Psoas muscle (tissue), 8 donors: ENCODE measurements around the gene SLC38A9. TPM values are rescaled to one million over a fixed set of nuclear protein-coding genes. Genes with fewer than 3 reads are reported as not detected.

ENCODE experiments used
- ATAC-seq, 4 donors: fragments of 200-7000 bp; cut with Tn5 transposase; one replicate each; pipeline ENCODE4 v1.9.1; 2020; ENCODE audit warnings: moderate library complexity in 3 of 4, mild to moderate bottlenecking in 2 of 4
- DNase-seq, 2 donors: peaks; one replicate each; pipeline ENCODE4 v3.0.0-alpha.2; 2020
- H3K27ac ChIP-seq: fragments of 200-600 bp; one replicate; pipeline ENCODE4 v1.8.0; 2022
- H3K27me3 ChIP-seq, 3 donors: fragments of 200-600 bp in 1 of 3; one replicate each; pipeline versions ENCODE4 v1.6.1 to v1.8.0; 2013 to 2022; ENCODE audit warnings: low read length in 2 of 3, mild to moderate bottlenecking in 2 of 3, moderate library complexity in 1 of 3; ENCODE audit not compliant: insufficient read depth in 3 of 3
- H3K36me3 ChIP-seq, 2 donors: fragments of 200-600 bp in 1 of 2; one replicate each; pipeline versions ENCODE4 v1.6.1 to v1.8.0; 2013 to 2022; ENCODE audit warnings: low read depth in 1 of 2, mild to moderate bottlenecking in 1 of 2, moderate library complexity in 1 of 2; ENCODE audit not compliant: insufficient read depth in 1 of 2
- H3K4me1 ChIP-seq: fragments of 200-600 bp; one replicate; pipeline ENCODE4 v1.8.0; 2022
- H3K4me3 ChIP-seq: fragments of 200-600 bp; one replicate; pipeline ENCODE4 v1.8.0; 2022; ENCODE audit warnings: mild to moderate bottlenecking
- H3K9me3 ChIP-seq: fragments of 200-600 bp; one replicate; pipeline ENCODE4 v1.8.0; 2022
- WGBS, 3 donors: extraction: QIAGEN DNeasy Blood & Tissue Kit; methylation state at CpG; one replicate each; pipeline versions ENCODE4 v1.1.6 to v1.1.7; 2013; 5-methylcytosine and 5-hydroxymethylcytosine counted together
- intact Hi-C, 2 donors: fragments of 100-400 bp; cut with DNase I; formaldehyde crosslinking; loops; one replicate each; pipeline versions ENCODE4 v1.11.0 to v1.14.2; 2022
- polyA plus RNA-seq, 3 donors: library from polyadenylated mRNA; stranded (reverse); fragments of 200-250 nt; gene quantifications; one replicate each; pipeline ENCODE4 v1.2.3, GENCODE V29; 2013
- total RNA-seq, 4 donors: library from RNA; stranded (reverse); fragmentation: NEBNext Ultra II Directional in 2 of 4; extraction: Animal tissue kit (Norgen Biotek cat#: 25700) in 2 of 4; gene quantifications; one replicate each; pipeline versions ENCODE4 v1.2.1 to v1.2.4, GENCODE V29; 2021 to 2023
- TF ChIP-seq, protein P1 (sequence below): fragments of 200-600 bp; IDR thresholded peaks from one replicate; pipeline ENCODE4 v1.8.0; 2022; ENCODE audit warnings: antibody characterized with exemption
- donor health status: healthy with polysubstance abuse.
- donor health status: DM: no; HTN: no; CAD: no; lungs with moderate emphysema.
- donor health status: Bipolar disorder and iron deficiency.
- donor health status: healthy.
- donor health status: DM: yes; HTN: yes; CAD: no.
- donor health status: DM: no; HTN: no; CAD: no.
- donor health status: DM: no; HTN: no; CAD: no.
- donor health status: DM: yes; HTN: yes; CAD: no.

The SLC38A9 gene
- total and polyA plus RNA-seq, 7 donors, result 4.3 to 7.2 (median 6.8) TPM

GRCh38 chr5:55634209-55634805, 77.8 kb downstream of the SLC38A9 start:
- intact Hi-C loops, result loop anchor here in 1 of 2 donors (10.0 kb wide), 1 partner anchor 210 kb away; no protein-coding TSS in a partner anchor
- peak overlapping the region; percentile 57 for H3K4me3 ChIP-seq
- peak overlapping the region; percentile 87 for H3K27ac ChIP-seq
- DNase-seq, result no peak
- WGBS, 3 donors, result 12 to 29% (median 20%) methylated on average over 1 of the region's 1 CpG
- TF ChIP-seq, protein P1, sequence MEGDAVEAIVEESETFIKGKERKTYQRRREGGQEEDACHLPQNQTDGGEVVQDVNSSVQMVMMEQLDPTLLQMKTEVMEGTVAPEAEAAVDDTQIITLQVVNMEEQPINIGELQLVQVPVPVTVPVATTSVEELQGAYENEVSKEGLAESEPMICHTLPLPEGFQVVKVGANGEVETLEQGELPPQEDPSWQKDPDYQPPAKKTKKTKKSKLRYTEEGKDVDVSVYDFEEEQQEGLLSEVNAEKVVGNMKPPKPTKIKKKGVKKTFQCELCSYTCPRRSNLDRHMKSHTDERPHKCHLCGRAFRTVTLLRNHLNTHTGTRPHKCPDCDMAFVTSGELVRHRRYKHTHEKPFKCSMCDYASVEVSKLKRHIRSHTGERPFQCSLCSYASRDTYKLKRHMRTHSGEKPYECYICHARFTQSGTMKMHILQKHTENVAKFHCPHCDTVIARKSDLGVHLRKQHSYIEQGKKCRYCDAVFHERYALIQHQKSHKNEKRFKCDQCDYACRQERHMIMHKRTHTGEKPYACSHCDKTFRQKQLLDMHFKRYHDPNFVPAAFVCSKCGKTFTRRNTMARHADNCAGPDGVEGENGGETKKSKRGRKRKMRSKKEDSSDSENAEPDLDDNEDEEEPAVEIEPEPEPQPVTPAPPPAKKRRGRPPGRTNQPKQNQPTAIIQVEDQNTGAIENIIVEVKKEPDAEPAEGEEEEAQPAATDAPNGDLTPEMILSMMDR, result no peak
- no peaks in the 10 kb centered on the region for H3K27me3 ChIP-seq
- peak in 1 of 4 donors; percentile 29 for ATAC-seq
- peaks cover 33% of the 10 kb centered on the region for H3K4me1 ChIP-seq
- H3K9me3 ChIP-seq, result no peaks in the 10 kb centered on the region
- H3K36me3 ChIP-seq, result no peaks in the 10 kb centered on the region

DNA sequence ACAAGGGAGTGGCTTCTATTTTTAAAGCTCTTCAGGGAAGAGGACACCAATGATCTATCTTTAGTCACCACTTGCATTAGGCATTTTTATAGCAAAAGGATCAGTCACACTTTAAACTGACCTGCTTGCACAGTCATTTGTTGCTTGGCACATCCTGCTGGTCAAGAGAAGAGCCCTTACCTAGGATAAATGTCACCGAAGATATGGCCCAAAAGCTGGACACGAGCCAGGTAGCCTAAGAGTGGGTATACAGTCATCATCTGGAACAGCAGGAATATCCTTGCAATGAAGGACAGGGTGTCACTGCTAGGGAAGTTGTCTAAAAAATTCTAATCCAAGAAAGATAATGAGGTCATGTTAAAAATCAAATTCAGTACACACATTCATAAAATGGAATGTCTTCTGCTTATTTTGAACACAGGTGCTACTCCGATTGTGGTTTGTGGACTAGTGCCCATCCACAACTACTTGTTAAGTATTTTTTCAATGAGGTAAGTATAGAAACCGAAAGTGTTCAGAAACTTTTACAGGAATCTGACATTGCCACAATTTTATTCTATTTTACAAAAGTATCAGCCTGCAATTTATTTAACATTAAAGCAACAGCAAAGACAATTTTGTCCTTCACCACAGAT, 78.4 kb downstream of the SLC38A9 start:
- Histone ChIP-seq H3K4me1 (peaks cover 33% of the 10 kb centered on the region), H3K4me3 (peak overlapping the region; percentile 57), H3K27ac (peak overlapping the region; percentile 87), H3K36me3 (no peaks in the 10 kb centered on the region), H3K27me3 (no peaks in the 10 kb centered on the region), H3K9me3 (no peaks in the 10 kb centered on the region)
- intact Hi-C loops, result loop anchor here in 1 of 2 donors (10.0 kb wide), 1 partner anchor 209 kb away; no protein-coding TSS in a partner anchor
- WGBS, 3 donors, result 10 to 17% (median 15%) methylated on average over 4 of the region's 4 CpGs
- DNase-seq (peak; percentile 55 to 91), ATAC-seq (peak; percentile 93 to 97 (median 96))
- TF ChIP-seq, protein P1, result no peak

DNA sequence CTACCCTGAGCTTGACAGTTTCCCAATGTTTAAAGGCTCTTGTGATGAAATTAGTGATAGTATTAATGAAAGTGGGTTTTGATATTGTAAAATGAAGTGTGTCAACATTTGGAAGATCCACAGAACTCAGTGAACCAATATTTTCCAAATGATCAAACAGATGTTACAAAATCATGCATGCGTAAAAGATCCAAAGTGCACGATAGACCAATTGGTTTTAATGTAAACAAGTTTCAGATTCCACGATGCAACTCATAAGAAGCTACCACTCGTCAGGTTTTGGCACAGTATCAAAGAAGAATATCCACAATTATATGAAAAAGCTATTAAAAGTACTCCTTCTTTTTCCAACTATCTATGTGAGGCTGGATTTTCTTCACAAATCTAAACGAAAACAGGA, 82.3 kb downstream of the SLC38A9 start:
- Histone ChIP-seq H3K4me1 (peaks cover 21% of the 10 kb centered on the region), H3K36me3 (no peaks in the 10 kb centered on the region), H3K9me3 (no peaks in the 10 kb centered on the region), H3K4me3 (no peak overlapping the region), H3K27me3 (no peaks in the 10 kb centered on the region), H3K27ac (no peak overlapping the region)
- TF ChIP-seq, protein P1, result no peak
- DNase-seq (no peak), ATAC-seq (no peak)
- 69 to 79% (median 76%) methylated on average over 5 of the region's 5 CpGs for WGBS, 3 donors
- intact Hi-C loops, result loop anchor here in 1 of 2 donors (10.0 kb wide), 1 partner anchor 205 kb away; no protein-coding TSS in a partner anchor

GRCh38 chr5:55626790-55627189, 85.3 kb downstream of the SLC38A9 start:
- H3K4me3 ChIP-seq, result no peak overlapping the region
- ATAC-seq (no peak), DNase-seq (no peak)
- TF ChIP-seq, protein P1, result no peak
- H3K27ac ChIP-seq, result no peak overlapping the region
- no peaks in the 10 kb centered on the region for H3K9me3 ChIP-seq
- H3K27me3 ChIP-seq, result no peaks in the 10 kb centered on the region
- intact Hi-C loops, result no loop called here
- WGBS, 3 donors, result 54 to 59% (median 56%) methylated on average over 3 of the region's 3 CpGs
- H3K4me1 ChIP-seq, result peaks cover 3% of the 10 kb centered on the region
- no peaks in the 10 kb centered on the region for H3K36me3 ChIP-seq
